Activated B cell treated with CpG ODN at 0.5 μM for 24 hours (primary cell): ENCODE measurements around the gene JARID2. TPM values are rescaled to one million over a fixed set of nuclear protein-coding genes. Genes with fewer than 3 reads are reported as not detected.

Experiments used
- ATAC-seq: fragments of 200-7000 bp; cut with Tn5 transposase; one replicate; pipeline ENCODE4 v1.10.0; 2021; ENCODE audit warnings: low read depth, mild to moderate bottlenecking, moderate library complexity
- CTCF ChIA-PET: fragments of 350-600 bp; sonication (Branson Sonifier 250); formaldehyde crosslinking; loops from one replicate; lab custom pipeline; 2021; ENCODE audit warnings: antibody characterized with exemption; lab: Charles Lee
- POLR2A ChIA-PET: fragments of 350-600 bp; sonication (Branson Sonifier 250); formaldehyde crosslinking; loops from one replicate; lab custom pipeline; 2021; ENCODE audit warnings: antibody characterized with exemption; lab: Charles Lee
- DNase-seq: peaks from one replicate; pipeline ENCODE4 v3.0.0; 2022
- H3K27ac Mint-ChIP-seq: one replicate; pipeline ENCODE4 v1.8.0; 2020; ENCODE audit warnings: mixed read lengths
- H3K27me3 Mint-ChIP-seq: one replicate; pipeline ENCODE4 v1.8.0; 2021; ENCODE audit warnings: mixed read lengths
- H3K36me3 Mint-ChIP-seq: one replicate; pipeline ENCODE4 v1.8.0; 2021; ENCODE audit warnings: low read depth, mixed read lengths
- H3K4me1 Mint-ChIP-seq: one replicate; pipeline ENCODE4 v1.8.0; 2021; ENCODE audit warnings: mixed read lengths
- H3K4me3 Mint-ChIP-seq: one replicate; pipeline ENCODE4 v1.8.0; 2020; ENCODE audit warnings: mild to moderate bottlenecking, mixed read lengths
- H3K9me3 Mint-ChIP-seq: one replicate; pipeline ENCODE4 v1.8.0; 2020; ENCODE audit warnings: mixed read lengths
- CTCF ChIP-seq: fragments of 200-600 bp; IDR thresholded peaks from one replicate; pipeline ENCODE4 v1.8.0; 2022; ENCODE audit warnings: antibody characterized with exemption, mild to moderate bottlenecking
- intact Hi-C: fragments of 100-400 bp; cut with micrococcal nuclease; formaldehyde crosslinking; loops from one replicate; pipeline ENCODE4 v1.15.1; 2024
- total RNA-seq: library from RNA; stranded (reverse); gene quantifications from 2 replicates; pipeline ENCODE4 v1.2.3, GENCODE V29; 2022

Gene JARID2
- total RNA-seq, 1 donor from 2014 or later = 28.5 TPM

- H3K36me3 Mint-ChIP-seq = peaks cover 10% of the 10 kb centered on the region
- intact Hi-C loops = loop anchor here (1.0 to 10.0 kb wide), 5 partner anchors 37 to 1511 kb away; partner anchors contain the start of gene MCUR1
- CTCF ChIA-PET = interaction anchor here (1.7 kb wide), 1 partner anchor 26 kb away, joined by 3 read pairs; no protein-coding TSS in a partner anchor
- H3K27ac Mint-ChIP-seq = peak overlapping the region; percentile 89
- H3K4me1 Mint-ChIP-seq = peaks cover 95% of the 10 kb centered on the region
- H3K27me3 Mint-ChIP-seq = no peaks in the 10 kb centered on the region
- DNase-seq = no peak
- TF ChIP-seq CTCF = no peak
- no peaks in the 10 kb centered on the region for H3K9me3 Mint-ChIP-seq
- peak overlapping the region; percentile 46 for H3K4me3 Mint-ChIP-seq
- POLR2A ChIA-PET = interaction anchor here (0.5 to 3.0 kb wide), 12 partner anchors 8 to 687 kb away, joined by 3 to 21 read pairs (median 5); partner anchors contain the start of gene JARID2
- ATAC-seq = peak; percentile 36
These were observed 79.7 kb downstream of the JARID2 start for GRCh38 chr6:15325540-15325955.

GRCh38 chr6:15326067-15326614 is 80.3 kb downstream of the JARID2 start:
- POLR2A ChIA-PET = interaction anchor here (0.5 to 3.0 kb wide), 12 partner anchors 9 to 688 kb away, joined by 3 to 21 read pairs (median 4); partner anchors contain the start of gene JARID2
- Mint-ChIP-seq H3K4me1 (peaks cover 95% of the 10 kb centered on the region), H3K9me3 (no peaks in the 10 kb centered on the region), H3K27me3 (no peaks in the 10 kb centered on the region), H3K27ac (peak overlapping the region; percentile 89), H3K4me3 (peak overlapping the region; percentile 38), H3K36me3 (peaks cover 10% of the 10 kb centered on the region)
- DNase-seq = no peak
- TF ChIP-seq CTCF = no peak
- CTCF ChIA-PET = interaction anchor here (1.7 kb wide), 1 partner anchor 27 kb away, joined by 3 read pairs; no protein-coding TSS in a partner anchor
- intact Hi-C loops = loop anchor here (2.0 to 10.0 kb wide), 6 partner anchors 13 to 1511 kb away; partner anchors contain the start of gene MCUR1
- ATAC-seq = peak; percentile 17

GRCh38 chr6:15327271-15327670 is 81.4 kb downstream of the JARID2 start:
- Mint-ChIP-seq H3K27me3 (no peaks in the 10 kb centered on the region), H3K27ac (peak overlapping the region; percentile 89), H3K36me3 (peaks cover 6% of the 10 kb centered on the region), H3K4me1 (peaks cover 96% of the 10 kb centered on the region), H3K9me3 (no peaks in the 10 kb centered on the region), H3K4me3 (peak overlapping the region; percentile 56)
- intact Hi-C loops = loop anchor here (1.0 to 10.0 kb wide), 8 partner anchors 10 to 1512 kb away; partner anchors contain the start of gene MCUR1
- DNase-seq (no peak), ATAC-seq (peak; percentile 74)
- CTCF ChIA-PET = interaction anchor here (0.7 to 1.7 kb wide), 4 partner anchors 20 to 78 kb away, joined by 3 to 5 read pairs (median 4); no protein-coding TSS in a partner anchor
- no peak for TF ChIP-seq CTCF
- POLR2A ChIA-PET = interaction anchor here (0.6 to 2.4 kb wide), 8 partner anchors 10 to 118 kb away, joined by 3 to 21 read pairs (median 4); partner anchors contain the start of gene JARID2

GRCh38 chr6:15329197-15329671 is 83.4 kb downstream of the JARID2 start:
- ChIA-PET CTCF (interaction anchor here (1.5 to 1.8 kb wide), 2 partner anchors 10 to 112 kb away, joined by 3 to 4 read pairs; no protein-coding TSS in a partner anchor), POLR2A (interaction anchor here (0.7 to 2.0 kb wide), 3 partner anchors 67 to 90 kb away, joined by 3 to 10 read pairs (median 3); no protein-coding TSS in a partner anchor)
- intact Hi-C loops = loop anchor here (5.0 to 10.0 kb wide), 3 partner anchors 33 to 1514 kb away; partner anchors contain the start of gene MCUR1
- H3K27me3 Mint-ChIP-seq = no peaks in the 10 kb centered on the region
- peak overlapping the region; percentile 37 for H3K27ac Mint-ChIP-seq
- peaks cover 6% of the 10 kb centered on the region for H3K36me3 Mint-ChIP-seq
- H3K4me3 Mint-ChIP-seq = no peak overlapping the region
- H3K4me1 Mint-ChIP-seq = peaks cover 93% of the 10 kb centered on the region
- no peaks in the 10 kb centered on the region for H3K9me3 Mint-ChIP-seq
- TF ChIP-seq CTCF = no peak
- ATAC-seq (no peak), DNase-seq (no peak)
